ENCODE measurements around the gene SYNJ2. TPM values are rescaled to one million over a fixed set of nuclear protein-coding genes. Genes with fewer than 3 reads are reported as not detected.
A peak's percentile ranks its signal among the peaks of the same experiment; 100 is the strongest.

Gene SYNJ2
- total RNA-seq, 3 donors from 2014 or later: 22.9 to 27.8 (median 24.2) TPM

GRCh38 chr6:158069800-158070195, 88.1 kb downstream of the SYNJ2 start:
- no peaks in the 10 kb centered on the region for H3K9me3 Mint-ChIP-seq
- H3K4me3 Mint-ChIP-seq: no peak overlapping the region
- peaks cover 35% of the 10 kb centered on the region for H3K36me3 Mint-ChIP-seq (ENCODE audit: insufficient read depth)
- H3K27me3 Mint-ChIP-seq (ENCODE audit: low read depth): no peaks in the 10 kb centered on the region
- H3K4me1 Mint-ChIP-seq (ENCODE audit: low read depth): peaks cover 13% of the 10 kb centered on the region
- DNase-seq: no peak
- no peak for ATAC-seq

GRCh38 chr6:158070513-158070912, 88.8 kb downstream of the SYNJ2 start:
- H3K36me3 Mint-ChIP-seq (ENCODE audit: insufficient read depth): peaks cover 35% of the 10 kb centered on the region
- peaks cover 13% of the 10 kb centered on the region for H3K4me1 Mint-ChIP-seq (ENCODE audit: low read depth)
- no peak overlapping the region for H3K4me3 Mint-ChIP-seq
- H3K27me3 Mint-ChIP-seq (ENCODE audit: low read depth): no peaks in the 10 kb centered on the region
- DNase-seq (no peak), ATAC-seq (no peak)
- H3K9me3 Mint-ChIP-seq: no peaks in the 10 kb centered on the region

GRCh38 chr6:158071121-158072082, 89.7 kb downstream of the SYNJ2 start:
- no peak for ATAC-seq
- H3K4me1 Mint-ChIP-seq (ENCODE audit: low read depth): peaks cover 13% of the 10 kb centered on the region

GRCh38 chr6:158072083-158072721, 90.5 kb downstream of the SYNJ2 start:
- Mint-ChIP-seq H3K36me3 (ENCODE audit: insufficient read depth) (peaks cover 37% of the 10 kb centered on the region), H3K4me3 (no peak overlapping the region), H3K9me3 (no peaks in the 10 kb centered on the region), H3K27me3 (ENCODE audit: low read depth) (no peaks in the 10 kb centered on the region), H3K4me1 (ENCODE audit: low read depth) (peaks cover 13% of the 10 kb centered on the region)
- DNase-seq (peak; percentile 68), ATAC-seq (peak; percentile 63 to 69)

More at GRCh38 chr6:158071121-158072082, 89.7 kb downstream of the SYNJ2 start:
- DNase-seq: no peak
- H3K4me3 Mint-ChIP-seq: no peak overlapping the region
- no peaks in the 10 kb centered on the region for H3K27me3 Mint-ChIP-seq (ENCODE audit: low read depth)
- H3K9me3 Mint-ChIP-seq: no peaks in the 10 kb centered on the region
- H3K36me3 Mint-ChIP-seq (ENCODE audit: insufficient read depth): peaks cover 38% of the 10 kb centered on the region

- no peaks in the 10 kb centered on the region for H3K9me3 Mint-ChIP-seq
- H3K36me3 Mint-ChIP-seq (ENCODE audit: insufficient read depth): peaks cover 37% of the 10 kb centered on the region
- peaks cover 9% of the 10 kb centered on the region for H3K4me1 Mint-ChIP-seq (ENCODE audit: low read depth)
- H3K4me3 Mint-ChIP-seq: no peak overlapping the region
- DNase-seq (no peak), ATAC-seq (no peak)
- no peaks in the 10 kb centered on the region for H3K27me3 Mint-ChIP-seq (ENCODE audit: low read depth)
Observed at GRCh38 chr6:158073776-158074175, 92.1 kb downstream of the SYNJ2 start.

GRCh38 chr6:158076548-158076947, 94.9 kb downstream of the SYNJ2 start:
- H3K36me3 Mint-ChIP-seq (ENCODE audit: insufficient read depth): peaks cover 39% of the 10 kb centered on the region
- H3K4me3 Mint-ChIP-seq: no peak overlapping the region
- no peaks in the 10 kb centered on the region for H3K27me3 Mint-ChIP-seq (ENCODE audit: low read depth)

GRCh38 chr6:158077676-158078075, 96.0 kb downstream of the SYNJ2 start:
- Mint-ChIP-seq H3K4me1 (ENCODE audit: low read depth) (no peaks in the 10 kb centered on the region), H3K36me3 (ENCODE audit: insufficient read depth) (peaks cover 40% of the 10 kb centered on the region), H3K4me3 (no peak overlapping the region), H3K27me3 (ENCODE audit: low read depth) (no peaks in the 10 kb centered on the region), H3K9me3 (no peaks in the 10 kb centered on the region)
- DNase-seq (no peak), ATAC-seq (no peak)

More at GRCh38 chr6:158076548-158076947, 94.9 kb downstream of the SYNJ2 start:
- DNase-seq: no peak
- Mint-ChIP-seq H3K9me3 (no peaks in the 10 kb centered on the region), H3K4me1 (ENCODE audit: low read depth) (peaks cover 3% of the 10 kb centered on the region)
- no peak for ATAC-seq

- no peaks in the 10 kb centered on the region for H3K9me3 Mint-ChIP-seq
- H3K4me1 Mint-ChIP-seq (ENCODE audit: low read depth): no peaks in the 10 kb centered on the region
- DNase-seq (no peak), ATAC-seq (no peak)
- no peaks in the 10 kb centered on the region for H3K27me3 Mint-ChIP-seq (ENCODE audit: low read depth)
- H3K4me3 Mint-ChIP-seq: no peak overlapping the region
- peaks cover 45% of the 10 kb centered on the region for H3K36me3 Mint-ChIP-seq (ENCODE audit: insufficient read depth)
Observed at GRCh38 chr6:158078320-158078719, 96.7 kb downstream of the SYNJ2 start.

- H3K36me3 Mint-ChIP-seq (ENCODE audit: insufficient read depth): peaks cover 46% of the 10 kb centered on the region
- no peak for DNase-seq
- no peak overlapping the region for H3K4me3 Mint-ChIP-seq
Observed at GRCh38 chr6:158080849-158081656, 99.4 kb downstream of the SYNJ2 start.

GRCh38 chr6:158081657-158081935, 99.9 kb downstream of the SYNJ2 start:
- Mint-ChIP-seq H3K36me3 (ENCODE audit: insufficient read depth) (peaks cover 41% of the 10 kb centered on the region), H3K4me1 (ENCODE audit: low read depth) (no peaks in the 10 kb centered on the region), H3K27me3 (ENCODE audit: low read depth) (no peaks in the 10 kb centered on the region), H3K4me3 (no peak overlapping the region), H3K9me3 (no peaks in the 10 kb centered on the region)
- no peak for ATAC-seq
- no peak for DNase-seq

More at GRCh38 chr6:158080849-158081656, 99.4 kb downstream of the SYNJ2 start:
- Mint-ChIP-seq H3K27me3 (ENCODE audit: low read depth) (no peaks in the 10 kb centered on the region), H3K9me3 (no peaks in the 10 kb centered on the region), H3K4me1 (ENCODE audit: low read depth) (no peaks in the 10 kb centered on the region)
- no peak for ATAC-seq

GRCh38 chr6:158083455-158084325, 102.0 kb downstream of the SYNJ2 start:
- DNase-seq (no peak), ATAC-seq (no peak)
- H3K9me3 Mint-ChIP-seq: no peaks in the 10 kb centered on the region
- H3K4me3 Mint-ChIP-seq: no peak overlapping the region
- no peaks in the 10 kb centered on the region for H3K4me1 Mint-ChIP-seq (ENCODE audit: low read depth)
- H3K27me3 Mint-ChIP-seq (ENCODE audit: low read depth): no peaks in the 10 kb centered on the region
- H3K36me3 Mint-ChIP-seq (ENCODE audit: insufficient read depth): peaks cover 40% of the 10 kb centered on the region

GRCh38 chr6:158085261-158086053, 103.8 kb downstream of the SYNJ2 start:
- Mint-ChIP-seq H3K36me3 (ENCODE audit: insufficient read depth) (peaks cover 48% of the 10 kb centered on the region), H3K4me3 (no peak overlapping the region), H3K27me3 (ENCODE audit: low read depth) (no peaks in the 10 kb centered on the region), H3K4me1 (ENCODE audit: low read depth) (no peaks in the 10 kb centered on the region), H3K9me3 (no peaks in the 10 kb centered on the region)
- ATAC-seq (no peak), DNase-seq (no peak)

- DNase-seq: no peak
- Mint-ChIP-seq H3K27me3 (ENCODE audit: low read depth) (no peaks in the 10 kb centered on the region), H3K4me1 (ENCODE audit: low read depth) (no peaks in the 10 kb centered on the region), H3K36me3 (ENCODE audit: insufficient read depth) (peaks cover 43% of the 10 kb centered on the region), H3K4me3 (no peak overlapping the region), H3K9me3 (no peaks in the 10 kb centered on the region)
- no peak for ATAC-seq
Observed at GRCh38 chr6:158086054-158086503, 104.4 kb downstream of the SYNJ2 start.

All from activated T-cell treated with anti-CD3 and anti-CD28 coated beads, Interleukin-2, amount 50 U/mL, for 4 hours (primary cell).